Fibroblast of skin of left biceps (primary cell): Measurements from ENCODE around the gene B3GNT2.
"Not testable (repeated sequence)": the region's sequence is repeated elsewhere in the genome, so short reads cannot be mapped to it uniquely, and the experiment has no call there.

Experiments
- DNase-seq, 2 experiments: peaks; one replicate each; pipeline ENCODE4 v3.0.0-alpha.2; 2013; ENCODE audit warnings: low read depth in 2 of 2

The B3GNT2 gene

DNA sequence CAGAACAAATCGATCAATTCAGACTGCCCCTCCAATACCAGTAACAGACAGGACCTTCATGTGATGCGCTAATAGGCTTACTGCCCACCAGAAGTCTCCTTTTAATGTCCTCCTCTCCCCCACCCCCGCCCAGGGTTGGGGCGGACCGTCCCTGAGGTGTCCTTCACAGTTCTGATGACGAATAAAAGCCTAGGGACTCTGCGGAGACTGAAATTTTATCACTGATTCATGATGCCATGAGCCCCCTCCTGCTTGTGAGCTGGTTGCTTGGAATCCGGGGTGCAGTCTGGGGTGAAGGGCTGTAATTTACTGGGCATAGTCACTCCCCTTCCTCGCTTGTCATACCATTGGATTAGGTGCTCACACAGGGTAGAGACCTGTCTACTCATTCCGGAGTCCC is 42.3 kb downstream of the B3GNT2 start:
- DNase-seq, result no peak

DNA sequence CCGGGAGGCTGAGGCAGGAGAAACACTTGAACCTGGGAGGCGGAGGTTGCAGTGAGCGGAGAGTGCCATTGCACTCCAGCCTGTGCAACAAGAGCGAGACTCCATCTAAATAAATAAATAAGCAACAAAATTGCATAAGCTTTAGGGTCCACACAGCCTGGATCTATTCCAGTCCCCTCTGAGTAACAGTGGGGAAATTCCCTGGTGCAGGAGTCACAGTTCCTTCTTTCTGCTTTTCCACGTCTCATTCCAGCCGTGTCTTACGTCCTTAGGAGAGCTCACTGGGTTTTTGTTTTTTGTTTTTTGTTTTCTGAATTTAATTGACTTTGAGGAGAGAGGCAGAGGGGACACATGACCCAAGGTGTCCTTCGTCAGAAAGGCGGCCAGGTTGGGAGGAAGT is 44.6 kb downstream of the B3GNT2 start:
- no peak for DNase-seq

DNA sequence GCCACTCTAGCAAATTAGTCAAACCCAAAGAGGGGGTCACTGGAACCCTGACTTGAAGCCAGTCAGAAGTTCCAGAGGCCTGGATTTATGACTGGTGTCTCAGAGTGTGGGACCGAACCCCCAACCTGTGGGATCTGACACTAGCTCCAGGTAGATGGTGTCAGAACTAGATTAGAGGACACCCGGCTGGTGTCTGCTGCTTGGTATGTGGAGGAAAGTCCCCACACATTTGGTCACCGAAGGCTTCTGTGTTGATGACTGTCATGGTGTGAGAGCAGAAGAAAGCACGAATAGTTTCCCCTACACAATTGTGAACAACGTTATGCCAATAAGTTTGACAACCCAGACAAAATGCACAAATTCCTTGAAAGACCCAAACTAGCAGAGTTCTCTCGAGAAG is 48.1 kb downstream of the B3GNT2 start:
- DNase-seq, result no peak

DNA sequence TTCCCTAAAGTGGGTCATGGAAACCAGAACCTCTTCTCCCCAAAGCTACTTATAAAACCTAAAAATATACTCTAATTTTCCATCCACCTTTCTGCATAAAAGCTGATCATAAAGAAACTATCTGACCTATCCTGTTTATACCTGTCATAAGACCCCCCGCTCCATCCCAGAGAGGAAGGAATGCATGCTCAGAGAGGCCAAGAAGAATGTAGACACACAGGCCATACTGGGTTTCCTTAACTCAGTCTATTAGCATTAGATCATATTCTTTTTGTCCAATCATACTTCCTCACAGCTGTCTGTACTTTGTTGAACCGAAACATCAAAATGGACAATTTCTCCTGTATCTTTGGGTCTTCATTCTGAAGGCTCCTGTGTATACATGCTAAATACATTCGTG is 52.3 kb downstream of the B3GNT2 start:
- no peak for DNase-seq

DNA sequence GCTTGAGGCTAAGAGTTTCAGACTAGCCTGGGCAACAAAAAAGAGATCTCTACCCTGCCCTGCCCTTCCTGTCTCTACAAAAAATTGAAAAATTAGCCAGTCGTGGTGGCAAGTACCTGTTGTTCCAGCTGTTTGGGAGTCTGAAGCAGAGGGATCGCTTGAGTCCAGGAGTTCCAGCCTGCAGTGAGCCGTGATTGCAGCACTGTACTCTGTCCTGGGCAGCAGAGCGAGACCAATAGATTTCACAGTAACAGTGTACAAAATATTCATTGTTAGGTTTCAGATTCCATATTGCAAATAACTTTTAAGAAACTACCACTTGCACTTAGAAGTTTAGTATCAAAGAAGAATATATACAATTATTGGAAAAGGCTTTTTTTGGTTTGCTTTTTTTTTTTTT is 54.3 kb downstream of the B3GNT2 start:
- DNase-seq, result no peak

DNA sequence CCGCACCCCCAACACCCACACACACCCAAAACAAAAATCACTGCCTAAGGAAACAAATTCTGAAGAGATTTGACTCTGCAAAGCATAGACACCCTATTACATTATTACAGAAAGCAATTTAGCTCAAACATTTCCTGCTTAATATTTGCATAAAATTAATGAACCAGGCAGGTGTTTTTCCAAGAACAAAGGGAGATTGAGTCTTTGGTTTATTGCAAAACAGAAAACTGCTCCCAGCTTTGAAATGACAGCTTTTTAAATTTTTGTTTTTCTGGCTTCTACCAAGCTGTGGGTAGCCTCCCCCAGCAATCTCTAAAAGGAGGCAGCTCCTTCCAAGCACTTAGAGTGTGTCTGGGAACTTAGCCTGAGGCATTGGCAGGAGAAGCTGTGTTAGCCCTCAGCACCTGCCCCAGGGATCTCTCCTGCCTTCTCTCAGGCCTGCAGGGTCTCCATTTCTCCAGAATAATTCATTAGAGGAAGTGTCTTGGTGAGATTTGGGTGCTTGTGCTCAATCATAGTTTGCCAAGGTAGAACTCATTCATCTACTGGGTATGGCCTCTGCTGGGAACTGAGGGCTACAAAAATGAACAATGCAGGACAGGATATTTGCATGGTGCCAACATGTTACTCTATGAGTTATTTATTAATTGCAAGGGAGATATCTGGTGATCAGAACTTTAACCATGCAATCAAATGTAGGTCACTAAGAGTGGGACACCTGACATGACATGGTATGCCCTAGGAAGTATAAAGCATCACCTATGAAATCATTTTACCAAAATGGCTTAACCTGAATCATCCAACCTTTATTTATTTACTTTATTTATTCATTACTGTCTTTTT is 58.7 kb downstream of the B3GNT2 start:
- DNase-seq, result no peak

DNA sequence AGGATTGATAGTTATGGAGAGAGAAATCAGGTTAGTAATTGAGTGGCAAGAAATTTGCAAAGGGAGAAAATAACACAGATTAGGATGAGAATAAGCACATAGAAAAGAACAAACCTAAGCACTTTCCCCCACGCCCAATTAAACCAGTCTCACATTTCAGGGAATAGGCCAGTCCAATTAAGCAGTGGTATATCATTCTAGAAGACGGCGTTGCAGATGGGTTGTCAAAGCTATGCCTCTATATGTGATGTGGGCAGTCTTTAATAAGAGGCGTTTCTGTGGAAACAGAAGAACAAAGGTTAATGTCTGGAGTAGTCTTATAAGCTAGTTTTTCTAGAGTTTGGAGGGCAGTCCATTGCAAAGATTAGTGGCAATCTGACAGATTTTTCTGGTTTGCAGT is 61.6 kb downstream of the B3GNT2 start:
- no peak for DNase-seq

DNA sequence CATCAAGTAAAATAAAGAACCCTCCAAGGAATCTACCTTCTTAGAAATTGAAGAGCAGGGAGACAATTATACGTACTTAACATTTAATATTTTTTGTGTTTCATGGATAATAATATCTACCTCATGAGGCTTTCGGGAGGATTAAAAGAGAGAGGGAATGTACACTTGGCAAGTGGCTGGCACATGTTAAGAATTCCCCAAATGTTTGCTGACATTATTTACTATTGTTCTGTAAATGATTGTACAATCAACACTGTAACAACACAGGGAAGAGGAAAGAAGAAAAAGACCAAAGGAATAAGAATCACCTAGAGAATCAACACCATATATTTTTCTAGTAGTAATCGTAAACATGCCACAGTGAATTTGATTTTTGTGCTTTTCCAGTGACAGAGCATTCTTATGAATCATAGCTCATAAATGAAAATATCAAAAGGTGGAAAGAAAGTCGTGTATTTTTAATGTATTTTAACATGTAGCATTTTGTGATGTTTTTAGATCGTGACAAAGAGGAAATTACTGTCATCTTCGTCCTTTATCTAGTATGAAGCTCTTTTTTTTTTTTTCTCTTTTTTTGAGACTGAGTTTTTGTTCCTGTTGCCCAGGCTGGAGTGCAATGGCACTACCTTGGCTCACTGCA is 67.3 kb downstream of the B3GNT2 start:
- DNase-seq, result no peak

DNA sequence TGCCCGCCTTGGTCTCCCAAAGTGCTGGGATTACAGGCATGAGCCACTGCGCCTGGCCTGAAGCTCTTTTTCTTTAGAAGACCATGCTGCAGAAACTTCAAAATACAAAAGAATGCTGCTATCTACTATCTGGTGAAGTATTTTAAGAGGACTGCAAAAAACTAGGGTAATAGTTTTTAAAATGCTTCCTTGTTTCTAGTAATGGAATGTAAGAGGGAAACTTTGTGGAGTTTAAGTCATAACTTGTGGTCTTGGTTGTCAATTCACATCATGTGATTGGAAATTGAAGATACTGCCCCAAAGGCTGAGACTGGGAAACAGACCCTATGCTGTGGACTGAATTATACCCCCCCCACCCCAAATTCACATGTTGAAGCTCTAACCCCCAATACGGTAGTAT is 68.3 kb downstream of the B3GNT2 start:
- DNase-seq, result no peak

DNA sequence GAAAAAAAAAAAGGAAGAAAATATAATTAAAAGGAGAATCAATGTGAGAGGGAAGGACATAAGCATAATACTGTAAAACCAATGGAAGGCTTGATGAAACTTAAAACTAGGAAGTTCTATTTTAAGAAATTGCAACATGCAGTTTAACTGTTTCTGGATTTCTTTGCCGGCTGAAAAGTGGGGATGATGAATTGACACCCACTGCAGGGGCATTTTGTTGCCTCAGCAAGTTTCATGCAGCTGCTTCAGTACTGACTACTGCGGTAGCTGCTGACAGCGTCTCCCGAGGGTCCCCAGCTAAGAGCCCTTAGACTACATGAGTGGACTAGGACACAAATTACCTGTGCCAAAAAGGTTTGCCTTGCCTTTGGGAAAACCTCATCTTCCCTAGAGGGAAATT is 69.2 kb downstream of the B3GNT2 start:
- no peak for DNase-seq

DNA sequence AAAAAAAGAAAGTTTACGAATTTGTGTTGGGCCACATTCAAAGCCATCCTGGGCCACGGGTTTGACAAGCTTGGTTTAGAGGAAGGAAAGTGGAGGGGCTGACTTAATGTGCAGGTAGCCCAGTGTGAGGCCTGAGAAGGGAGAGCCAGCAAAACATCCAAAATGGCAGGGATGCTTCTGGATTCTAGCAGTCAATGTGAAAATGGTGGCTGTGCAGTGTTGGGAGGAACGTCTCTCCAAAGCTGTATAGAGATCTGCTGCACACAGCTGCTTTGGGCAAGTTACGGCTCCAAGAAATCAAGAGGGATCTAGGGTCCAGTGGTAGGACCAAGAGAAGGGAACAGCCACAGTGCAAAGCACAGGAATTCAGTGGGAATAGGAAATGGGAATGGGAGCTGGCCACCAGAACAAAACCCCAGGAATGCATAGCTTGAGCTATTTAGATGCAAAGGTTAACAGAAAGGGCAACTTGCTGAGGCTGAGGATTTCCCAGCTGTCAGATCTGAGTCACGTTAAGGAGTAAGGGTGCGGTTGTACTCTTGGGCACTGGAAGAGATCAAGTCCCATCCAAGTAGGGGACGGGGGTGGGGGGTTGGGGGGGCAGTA is 70.6 kb downstream of the B3GNT2 start:
- DNase-seq, result peak; percentile 15 to 26

DNA sequence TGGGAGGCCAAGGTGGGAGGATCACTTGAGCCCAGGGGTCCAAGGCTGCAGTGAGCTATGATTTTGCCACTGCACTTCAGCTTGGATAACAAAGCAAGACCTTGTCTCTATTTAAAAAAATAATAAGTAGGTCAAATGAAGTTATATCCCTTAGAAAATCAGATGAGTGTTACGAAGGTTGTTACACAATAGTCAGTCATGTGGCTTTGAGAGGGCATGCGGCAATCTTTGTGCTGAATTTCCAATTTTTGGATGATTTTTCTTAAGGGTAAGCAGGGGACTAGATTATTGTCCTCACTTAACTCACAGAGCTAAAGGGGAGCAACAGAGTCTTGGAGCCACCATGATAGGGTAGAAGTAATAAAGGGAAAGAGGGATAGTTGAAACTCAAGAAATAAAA is 71.8 kb downstream of the B3GNT2 start:
- no peak for DNase-seq

DNA sequence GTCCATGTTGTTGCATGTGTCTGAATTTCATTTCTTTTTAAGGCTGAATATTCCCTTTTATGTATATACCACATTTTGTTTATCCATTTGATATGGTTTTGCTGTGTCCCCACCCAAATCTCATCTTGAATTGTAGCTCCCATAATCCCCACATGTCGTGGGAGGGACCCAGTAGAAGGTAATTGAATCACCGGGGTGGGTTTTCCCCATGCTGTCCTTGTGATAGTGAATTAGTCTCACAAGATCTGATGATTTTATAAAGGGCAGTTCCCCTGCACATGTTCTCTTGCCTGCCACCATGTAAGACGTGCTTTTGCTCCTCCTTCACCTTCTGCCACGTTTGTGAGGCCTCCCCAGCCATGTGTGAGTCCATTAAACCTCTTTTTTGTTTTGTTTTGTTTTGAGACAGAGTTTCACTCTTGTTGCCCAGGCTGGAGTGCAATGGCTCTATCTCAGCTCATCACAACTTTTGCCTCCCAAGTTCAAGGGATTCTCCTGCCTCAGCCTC is 72.8 kb downstream of the B3GNT2 start:
- DNase-seq, result not testable (repeated sequence)

DNA sequence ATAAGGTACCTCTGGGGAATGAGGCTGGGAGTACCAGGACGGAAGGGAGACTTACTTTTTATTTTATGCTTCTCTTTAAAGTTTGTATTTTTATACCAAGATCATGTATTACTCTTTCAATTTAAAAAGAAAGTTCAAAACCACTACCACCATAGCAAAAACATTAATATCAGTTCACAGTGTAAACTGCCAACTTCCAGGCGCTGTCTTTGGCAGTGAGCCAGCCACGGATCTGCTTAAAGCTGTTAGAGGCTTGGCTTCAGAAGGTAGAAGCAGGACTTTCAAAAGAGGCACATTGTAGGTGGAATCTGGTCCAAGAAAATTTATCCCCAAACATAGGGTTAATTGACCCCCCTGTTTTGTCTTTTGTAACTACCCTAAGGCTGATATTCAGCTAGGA is 74.8 kb downstream of the B3GNT2 start:
- no peak for DNase-seq
